Heart right ventricle (tissue), 16 donors: ENCODE results near the gene SORL1-AS1.

Experiments used
- ATAC-seq, 8 donors: fragments of 200-7000 bp; cut with Tn5 transposase; one replicate each; pipeline ENCODE4 v1.9.1; 2020; ENCODE audit warnings: mild to moderate bottlenecking in 8 of 8, moderate library complexity in 8 of 8, moderate number of reproducible peaks in 1 of 8
- DNase-seq, 2 donors: peaks; one replicate each; pipeline ENCODE4 v3.0.0-alpha.2; 2020
- H3K27ac ChIP-seq, 10 donors: fragments of 200-600 bp; sonication (generic) in 2 of 10; one replicate each; pipeline versions ENCODE4 v1.5.0 to v1.8.0; 2020 to 2022; ENCODE audit warnings: mild to moderate bottlenecking in 3 of 10
- H3K27me3 ChIP-seq, 7 donors: fragments of 200-600 bp; one replicate each; pipeline ENCODE4 v1.8.0; 2021 to 2022; ENCODE audit warnings: mild to moderate bottlenecking in 2 of 7
- H3K36me3 ChIP-seq, 9 donors: fragments of 200-600 bp; sonication (generic) in 1 of 9; one replicate each; pipeline versions ENCODE4 v1.5.0 to v1.8.0; 2020 to 2022; ENCODE audit warnings: mild to moderate bottlenecking in 2 of 9
- H3K4me1 ChIP-seq, 9 donors: fragments of 200-600 bp; sonication (generic) in 1 of 9; one replicate each; pipeline versions ENCODE4 v1.5.0 to v1.8.0; 2020 to 2022; ENCODE audit warnings: mild to moderate bottlenecking in 4 of 9
- H3K4me3 ChIP-seq, 10 donors: fragments of 200-600 bp; sonication (generic) in 2 of 10; one replicate each; pipeline versions ENCODE4 v1.5.0 to v1.8.0; 2020 to 2022; ENCODE audit warnings: mild to moderate bottlenecking in 7 of 10, moderate library complexity in 2 of 10
- H3K9me3 ChIP-seq, 11 donors: fragments of 200-600 bp in 10 of 11; sonication (generic) in 2 of 11; one replicate each; pipeline versions ENCODE4 v1.5.0 to v1.8.0; 2013 to 2022; ENCODE audit warnings: mild to moderate bottlenecking in 2 of 11, control low read depth in 1 of 11, moderate library complexity in 1 of 11
- CTCF ChIP-seq, 9 donors: fragments of 200-600 bp; sonication (generic) in 2 of 9; IDR thresholded peaks; one replicate each; pipeline versions ENCODE4 v1.5.0 to v1.8.0; 2021 to 2022; ENCODE audit warnings: antibody characterized with exemption in 9 of 9, mild to moderate bottlenecking in 5 of 9, moderate library complexity in 1 of 9
- WGBS, 2 donors: extraction: QIAGEN DNeasy Blood & Tissue Kit; methylation state at CpG; one replicate each; pipeline ENCODE4 v1.1.7; 2013; ENCODE audit warnings: inconsistent platforms in 1 of 2; 5-methylcytosine and 5-hydroxymethylcytosine counted together
- intact Hi-C, 10 donors: fragments of 100-400 bp; cut with DNase I; formaldehyde crosslinking; loops; one replicate each; pipeline versions ENCODE4 v1.11.1 to v1.14.2; 2022
- donor health status: Arrhythmogenic right ventricular cardiomyopathy.
- donor health status: ischemic (EF 13 %, LVEDD 7.1; RV severe dilation, severe dysfunction).
- donor health status: healthy with polysubstance abuse.
- donor health status: DM: no; HTN: yes; CAD: no.
- donor health status: DM: no; HTN: no; CAD: no.
- donor health status: ischemic (EF 25% LVEDD 6.9; RV normal size, moderate dysfunction).
- donor health status: ischemic (EF 25% LVEDD 5.7; RV mildly dilated, moderate dysfunction).
- donor health status: healthy.
- donor health status: DM: yes; HTN: yes; CAD: no.
- donor health status: Ischemic cardiomyopathy.
- donor health status: ischemic (EF 35%, LVEDD 5.7; RV mildly dilated, moderate dysfunction).
- donor health status: nonischemic (EF 11% LVEDD 7.7; RV severe dilation, severe dysfunction).
- donor health status: DM: yes; HTN: yes; CAD: no.
- donor health status: PGD.
- donor health status: ischemic (EF 29% LVEDD 5.4; RV normal size, mild dysfunction).
- donor health status: nonischemic (EF 23%, LVEDD 6.1; RV moderate dilation, normal function).

SORL1-AS1 gene

GRCh38 chr11:121451178-121451985 lies 1.4 kb downstream of the SORL1-AS1 start:
- WGBS, 2 donors, result 39% methylated on average over 22 of the region's 22 CpGs
- peak in 1 of 8 donors; percentile 25 for ATAC-seq
- Histone ChIP-seq H3K27ac (peak overlapping the region in 3 of 10 donors; percentile 12 to 90 (median 21)), H3K27me3 (peaks cover 0 to 26% (median 14%) of the 10 kb centered on the region in 7 donors), H3K4me1 (peaks cover 0 to 82% (median 5%) of the 10 kb centered on the region in 9 donors), H3K9me3 (no peaks in the 10 kb centered on the region), H3K4me3 (peak overlapping the region in 9 of 10 donors; percentile 61 to 89 (median 75)), H3K36me3 (no peaks in the 10 kb centered on the region)
- TF ChIP-seq CTCF (IDR thresholded peaks at IDR 0.05), result no peak
- DNase-seq, result no peak
- intact Hi-C loops, result loop anchor here in 7 of 10 donors (5.0 to 10.0 kb wide), 6 partner anchors 73 to 143 kb away; no protein-coding TSS in a partner anchor

- Histone ChIP-seq H3K4me1 (peaks cover 0 to 74% (median 5%) of the 10 kb centered on the region in 9 donors), H3K36me3 (no peaks in the 10 kb centered on the region)
Observed at GRCh38 chr11:121450401-121450800, 2.4 kb downstream of the SORL1-AS1 start.

GRCh38 chr11:121449626-121450025 lies 3.1 kb downstream of the SORL1-AS1 start:
- no peak for DNase-seq
- ATAC-seq, result no peak
- no peaks in the 10 kb centered on the region for H3K36me3 ChIP-seq
- H3K27ac ChIP-seq, result peak overlapping the region in 1 of 10 donors; percentile 90
- TF ChIP-seq CTCF (IDR thresholded peaks at IDR 0.05), result no peak
- intact Hi-C loops, result loop anchor here in 8 of 10 donors (5.0 to 10.0 kb wide), 7 partner anchors 75 to 145 kb away; no protein-coding TSS in a partner anchor
- H3K27me3 ChIP-seq, result peaks cover 0 to 26% (median 14%) of the 10 kb centered on the region in 7 donors
- peaks cover 0 to 70% (median 5%) of the 10 kb centered on the region in 9 donors for H3K4me1 ChIP-seq
- H3K4me3 ChIP-seq, result no peak overlapping the region
- WGBS, 2 donors, result 88 to 95% methylated on average over 2 of the region's 2 CpGs
- H3K9me3 ChIP-seq, result no peaks in the 10 kb centered on the region

More at GRCh38 chr11:121450401-121450800, 2.4 kb downstream of the SORL1-AS1 start:
- Histone ChIP-seq H3K9me3 (no peaks in the 10 kb centered on the region), H3K27me3 (peaks cover 0 to 26% (median 14%) of the 10 kb centered on the region in 7 donors), H3K27ac (peak overlapping the region in 1 of 10 donors; percentile 90), H3K4me3 (peak overlapping the region in 1 of 10 donors; percentile 85)
- ATAC-seq, result no peak
- 91 to 92% methylated on average over 1 of the region's 1 CpG for WGBS, 2 donors
- TF ChIP-seq CTCF (IDR thresholded peaks at IDR 0.05), result no peak
- DNase-seq, result no peak
- intact Hi-C loops, result loop anchor here in 7 of 10 donors (5.0 to 10.0 kb wide), 6 partner anchors 74 to 144 kb away; no protein-coding TSS in a partner anchor

GRCh38 chr11:121449123-121449522 lies 3.6 kb downstream of the SORL1-AS1 start:
- intact Hi-C loops, result loop anchor here in 3 of 10 donors (5.0 to 10.0 kb wide), 2 partner anchors 124 to 127 kb away; no protein-coding TSS in a partner anchor
- no peak for ATAC-seq
- Histone ChIP-seq H3K9me3 (no peaks in the 10 kb centered on the region), H3K27me3 (peaks cover 0 to 26% (median 14%) of the 10 kb centered on the region in 7 donors), H3K4me3 (no peak overlapping the region), H3K36me3 (no peaks in the 10 kb centered on the region), H3K4me1 (peaks cover 0 to 66% (median 5%) of the 10 kb centered on the region in 9 donors), H3K27ac (peak overlapping the region in 2 of 10 donors; percentile 40 to 90)
- DNase-seq, result no peak
- WGBS, 2 donors, result 91% methylated on average over 4 of the region's 4 CpGs
- no peak for TF ChIP-seq CTCF (IDR thresholded peaks at IDR 0.05)
